Neural progenitor cell (in vitro differentiated cells): ENCODE results near the gene OTOGL. TPM values are rescaled to one million over a fixed set of nuclear protein-coding genes. Genes with fewer than 3 reads are reported as not detected.

Source experiments
- DNase-seq: peaks from one replicate; pipeline ENCODE4 v3.0.0-alpha.2; 2016; ENCODE audit warnings: low spot score
- H2AFZ ChIP-seq: fragments of 200-600 bp; sonication (generic); replicated peaks from 2 replicates; pipeline ENCODE4 v1.6.1; 2016; ENCODE audit warnings: antibody characterized with exemption
- H3F3A ChIP-seq: fragments of 200-600 bp; sonication (generic); 2 replicates; pipeline ENCODE4 v1.6.1; 2016; ENCODE audit warnings: antibody characterized with exemption, low read depth
- H3K27ac ChIP-seq: fragments of 200-600 bp; sonication (generic); 2 replicates; pipeline ENCODE4 v1.5.1; 2016; ENCODE audit warnings: mild to moderate bottlenecking
- H3K27me3 ChIP-seq: fragments of 200-600 bp; sonication (generic); 2 replicates; pipeline ENCODE4 v1.6.1; 2016; ENCODE audit warnings: mild to moderate bottlenecking, moderate library complexity
- H3K36me3 ChIP-seq: fragments of 200-600 bp; sonication (generic); 2 replicates; pipeline ENCODE4 v1.5.1; 2016
- H3K4me1 ChIP-seq: fragments of 200-600 bp; sonication (generic); 2 replicates; pipeline ENCODE4 v1.6.1; 2016; ENCODE audit warnings: mixed run types
- H3K4me2 ChIP-seq: fragments of 200-600 bp; sonication (generic); 2 replicates; pipeline ENCODE4 v1.6.1; 2016
- H3K4me3 ChIP-seq: fragments of 200-600 bp; sonication (generic); 2 replicates; pipeline ENCODE4 v1.5.1; 2016
- H3K79me2 ChIP-seq: fragments of 200-600 bp; sonication (generic); 2 replicates; pipeline ENCODE4 v1.6.1; 2016; ENCODE audit warnings: low read depth
- H3K9ac ChIP-seq: fragments of 200-600 bp; sonication (generic); 2 replicates; pipeline ENCODE4 v1.6.1; 2016
- H3K9me3 ChIP-seq: fragments of 200-600 bp; sonication (generic); 2 replicates; pipeline ENCODE4 v1.5.1; 2016; ENCODE audit warnings: low read depth
- H4K20me1 ChIP-seq: fragments of 200-600 bp; sonication (generic); 2 replicates; pipeline ENCODE4 v1.6.1; 2016; ENCODE audit warnings: low read depth
- H3K27ac Mint-ChIP-seq: 3 replicates; pipeline ENCODE4 v1.8.0; 2021; ENCODE audit warnings: mixed read lengths
- H3K27me3 Mint-ChIP-seq: 2 replicates; pipeline ENCODE4 v1.8.0; 2022; ENCODE audit warnings: low read depth, mild to moderate bottlenecking, inconsistent platforms, moderate library complexity, mixed read lengths; ENCODE audit not compliant: insufficient read depth
- H3K36me3 Mint-ChIP-seq: 3 replicates; pipeline ENCODE4 v1.8.0; 2021; ENCODE audit warnings: mixed read lengths
- H3K4me1 Mint-ChIP-seq: 3 replicates; pipeline ENCODE4 v1.8.0; 2021; ENCODE audit warnings: mixed read lengths
- H3K4me3 Mint-ChIP-seq: 3 replicates; pipeline ENCODE4 v1.8.0; 2021; ENCODE audit warnings: mild to moderate bottlenecking, moderate library complexity, mixed read lengths
- H3K9me3 Mint-ChIP-seq: 3 replicates; pipeline ENCODE4 v1.8.0; 2020; ENCODE audit warnings: mixed read lengths
- EZH2 ChIP-seq: fragments of 200-600 bp; sonication (generic); IDR thresholded peaks from 2 replicates; pipeline ENCODE4 v1.6.1; 2017; ENCODE audit warnings: antibody characterized with exemption, mild to moderate bottlenecking, moderate library complexity
- EZH2phosphoT487 ChIP-seq: fragments of 200-600 bp; sonication (generic); IDR thresholded peaks from 2 replicates; pipeline ENCODE4 v1.6.1; 2017; ENCODE audit warnings: antibody characterized with exemption
- total RNA-seq: library from RNA; depleted of rRNA; stranded (reverse); fragments of >200 nt; gene quantifications from 2 replicates; pipeline ENCODE4 v1.2.3, GENCODE V29; 2015; ENCODE audit warnings: low replicate concordance
- TF ChIP-seq, protein P1 (sequence below): fragments of 200-600 bp; sonication (generic); IDR thresholded peaks from 2 replicates; pipeline ENCODE4 v1.5.1; 2017; ENCODE audit warnings: antibody characterized with exemption, mild to moderate bottlenecking

OTOGL gene
- total RNA-seq, 1 donor from 2014 or later, result 0.13 TPM

DNA sequence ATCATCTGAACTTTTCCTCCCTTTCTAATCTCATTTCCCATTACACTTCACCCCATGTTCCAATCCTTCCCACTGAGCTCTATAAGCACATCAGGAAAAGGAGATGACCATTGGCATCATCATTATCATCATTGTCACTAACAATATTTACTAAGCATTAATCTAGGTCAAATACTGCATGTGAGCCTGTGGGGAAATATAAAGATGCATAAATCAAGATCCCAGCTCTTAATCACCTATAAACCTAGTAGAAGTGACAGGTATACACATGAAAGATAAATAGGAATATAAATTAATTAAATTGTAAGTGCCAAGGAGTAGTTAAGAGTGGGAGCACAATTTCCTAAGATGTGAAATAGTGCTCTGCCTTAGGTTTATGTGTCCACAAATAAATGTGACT, 100.6 kb downstream of the OTOGL start:
- Mint-ChIP-seq H3K27ac (no peak overlapping the region), H3K4me1 (peaks cover 17% of the 10 kb centered on the region)
- no peak for DNase-seq

DNA sequence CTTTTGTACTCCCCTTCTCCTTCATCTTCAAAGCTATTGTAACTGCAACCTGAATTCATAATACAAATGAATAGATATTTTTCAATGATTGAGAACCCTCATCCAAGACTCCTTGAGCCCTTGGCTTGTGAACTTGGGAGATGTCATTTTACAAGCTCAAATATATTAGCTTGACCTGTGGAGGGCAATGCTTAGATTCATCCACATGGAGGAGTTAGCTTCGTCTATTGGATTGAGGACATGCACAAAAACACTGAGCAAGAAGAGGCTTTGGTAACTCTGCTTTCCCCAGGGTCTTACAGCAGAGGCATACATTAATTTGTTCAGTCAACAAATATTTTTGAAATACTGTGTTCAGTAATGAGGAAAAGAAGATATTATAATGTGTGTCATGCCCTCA, 101.1 kb downstream of the OTOGL start:
- H3K9me3 ChIP-seq, result no peaks in the 10 kb centered on the region
- H3K36me3 Mint-ChIP-seq, result no peaks in the 10 kb centered on the region
- H3K4me3 Mint-ChIP-seq, result no peak overlapping the region
- H3K79me2 ChIP-seq, result no peaks in the 10 kb centered on the region
- H3F3A ChIP-seq, result no peaks in the 10 kb centered on the region
- no peaks in the 10 kb centered on the region for H4K20me1 ChIP-seq
- no peaks in the 10 kb centered on the region for H3K36me3 ChIP-seq
- no peak for DNase-seq
- H3K4me1 ChIP-seq, result no peaks in the 10 kb centered on the region
- H3K27ac ChIP-seq, result no peak overlapping the region
- H3K9me3 Mint-ChIP-seq, result no peaks in the 10 kb centered on the region
- H3K27me3 ChIP-seq, result no peaks in the 10 kb centered on the region
- H3K9ac ChIP-seq, result no peak overlapping the region
- H3K4me1 Mint-ChIP-seq, result peaks cover 14% of the 10 kb centered on the region
- TF ChIP-seq EZH2 (no peak), EZH2phosphoT487 (no peak)
- TF ChIP-seq, protein P1, sequence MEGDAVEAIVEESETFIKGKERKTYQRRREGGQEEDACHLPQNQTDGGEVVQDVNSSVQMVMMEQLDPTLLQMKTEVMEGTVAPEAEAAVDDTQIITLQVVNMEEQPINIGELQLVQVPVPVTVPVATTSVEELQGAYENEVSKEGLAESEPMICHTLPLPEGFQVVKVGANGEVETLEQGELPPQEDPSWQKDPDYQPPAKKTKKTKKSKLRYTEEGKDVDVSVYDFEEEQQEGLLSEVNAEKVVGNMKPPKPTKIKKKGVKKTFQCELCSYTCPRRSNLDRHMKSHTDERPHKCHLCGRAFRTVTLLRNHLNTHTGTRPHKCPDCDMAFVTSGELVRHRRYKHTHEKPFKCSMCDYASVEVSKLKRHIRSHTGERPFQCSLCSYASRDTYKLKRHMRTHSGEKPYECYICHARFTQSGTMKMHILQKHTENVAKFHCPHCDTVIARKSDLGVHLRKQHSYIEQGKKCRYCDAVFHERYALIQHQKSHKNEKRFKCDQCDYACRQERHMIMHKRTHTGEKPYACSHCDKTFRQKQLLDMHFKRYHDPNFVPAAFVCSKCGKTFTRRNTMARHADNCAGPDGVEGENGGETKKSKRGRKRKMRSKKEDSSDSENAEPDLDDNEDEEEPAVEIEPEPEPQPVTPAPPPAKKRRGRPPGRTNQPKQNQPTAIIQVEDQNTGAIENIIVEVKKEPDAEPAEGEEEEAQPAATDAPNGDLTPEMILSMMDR, result no peak
- H2AFZ ChIP-seq, result no peak overlapping the region
- no peak overlapping the region for H3K4me3 ChIP-seq
- H3K27me3 Mint-ChIP-seq, result no peaks in the 10 kb centered on the region
- H3K27ac Mint-ChIP-seq, result no peak overlapping the region
- no peak overlapping the region for H3K4me2 ChIP-seq

More for the DNA sequence above, 100.6 kb downstream of the OTOGL start:
- H3K27me3 ChIP-seq, result no peaks in the 10 kb centered on the region
- H3K36me3 ChIP-seq, result no peaks in the 10 kb centered on the region
- no peaks in the 10 kb centered on the region for H3K79me2 ChIP-seq
- no peak overlapping the region for H3K9ac ChIP-seq
- Mint-ChIP-seq H3K27me3 (no peaks in the 10 kb centered on the region), H3K4me3 (no peak overlapping the region), H3K9me3 (no peaks in the 10 kb centered on the region), H3K36me3 (no peaks in the 10 kb centered on the region)
- TF ChIP-seq EZH2, result no peak
- H3K9me3 ChIP-seq, result no peaks in the 10 kb centered on the region
- H3K4me2 ChIP-seq, result no peak overlapping the region
- no peak overlapping the region for H3K4me3 ChIP-seq
- no peak overlapping the region for H2AFZ ChIP-seq
- H4K20me1 ChIP-seq, result no peaks in the 10 kb centered on the region
- no peaks in the 10 kb centered on the region for H3F3A ChIP-seq
- H3K27ac ChIP-seq, result no peak overlapping the region
- H3K4me1 ChIP-seq, result no peaks in the 10 kb centered on the region

DNA sequence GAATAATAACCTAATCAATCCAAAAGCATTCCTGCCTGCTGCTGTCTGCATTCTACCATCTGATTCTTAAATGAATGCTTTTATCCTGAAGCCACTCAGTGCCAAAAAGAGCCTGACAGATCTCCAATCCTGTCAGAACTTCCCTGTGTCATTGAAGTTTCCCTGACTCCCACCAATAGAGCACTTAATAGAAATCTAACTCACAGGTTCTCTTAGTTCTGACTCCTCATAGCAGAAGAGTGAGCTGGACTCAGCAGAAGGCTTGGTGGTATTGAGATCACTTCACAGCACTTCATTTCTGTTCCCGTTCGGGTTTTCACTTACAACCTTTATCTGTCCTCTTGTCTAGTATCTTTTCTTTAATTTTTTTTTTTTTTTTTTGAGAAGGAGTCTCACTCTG, 102.6 kb downstream of the OTOGL start:
- H3K27ac Mint-ChIP-seq, result no peak overlapping the region
- no peaks in the 10 kb centered on the region for H3F3A ChIP-seq

DNA sequence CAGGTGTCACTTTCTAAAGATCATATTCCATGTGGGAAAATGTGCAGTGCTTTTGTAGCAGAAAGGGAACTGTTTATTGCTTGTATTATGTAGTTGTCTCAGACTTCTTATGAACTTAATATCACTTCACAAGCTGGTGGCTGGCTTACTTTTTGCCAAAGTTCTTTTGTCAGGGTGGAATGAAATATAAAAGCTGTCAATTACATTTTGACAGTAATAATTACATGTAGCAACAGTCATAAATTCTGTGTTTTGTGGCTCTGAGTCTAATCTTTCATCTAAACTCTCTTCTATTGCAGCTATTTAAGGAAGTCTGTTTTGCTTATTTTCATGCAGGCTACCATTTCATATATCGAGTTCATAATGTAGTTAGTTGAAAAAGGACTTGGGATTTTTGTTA, 106.6 kb downstream of the OTOGL start:
- no peaks in the 10 kb centered on the region for H3K79me2 ChIP-seq
- no peaks in the 10 kb centered on the region for H3K4me1 ChIP-seq
- no peaks in the 10 kb centered on the region for H3K9me3 ChIP-seq
- DNase-seq, result no peak
- H3K9ac ChIP-seq, result no peak overlapping the region
- Mint-ChIP-seq H3K27ac (no peak overlapping the region), H3K9me3 (no peaks in the 10 kb centered on the region), H3K4me3 (no peak overlapping the region), H3K27me3 (no peaks in the 10 kb centered on the region), H3K4me1 (peaks cover 22% of the 10 kb centered on the region), H3K36me3 (no peaks in the 10 kb centered on the region)
- H3K36me3 ChIP-seq, result no peaks in the 10 kb centered on the region
- TF ChIP-seq EZH2 (no peak), EZH2phosphoT487 (no peak)
- TF ChIP-seq, protein P1, result no peak
- H4K20me1 ChIP-seq, result no peaks in the 10 kb centered on the region
- no peak overlapping the region for H3K27ac ChIP-seq
- H2AFZ ChIP-seq, result no peak overlapping the region
- H3K4me2 ChIP-seq, result no peak overlapping the region
- H3F3A ChIP-seq, result no peaks in the 10 kb centered on the region
- H3K27me3 ChIP-seq, result no peaks in the 10 kb centered on the region
- no peak overlapping the region for H3K4me3 ChIP-seq

More for the DNA sequence above, 102.6 kb downstream of the OTOGL start:
- Histone ChIP-seq H2AFZ (no peak overlapping the region), H3K9ac (no peak overlapping the region), H3K9me3 (no peaks in the 10 kb centered on the region), H3K27ac (no peak overlapping the region), H3K4me2 (no peak overlapping the region), H4K20me1 (no peaks in the 10 kb centered on the region), H3K4me1 (no peaks in the 10 kb centered on the region), H3K27me3 (no peaks in the 10 kb centered on the region), H3K79me2 (no peaks in the 10 kb centered on the region), H3K4me3 (no peak overlapping the region), H3K36me3 (no peaks in the 10 kb centered on the region)
- Mint-ChIP-seq H3K36me3 (no peaks in the 10 kb centered on the region), H3K9me3 (no peaks in the 10 kb centered on the region), H3K27me3 (no peaks in the 10 kb centered on the region), H3K4me3 (no peak overlapping the region), H3K4me1 (peaks cover 12% of the 10 kb centered on the region)
- no peak for DNase-seq
- TF ChIP-seq EZH2 (no peak), EZH2phosphoT487 (no peak)
- TF ChIP-seq, protein P1, result no peak
